Activated CD4-positive, CD25-positive, alpha-beta regulatory T cell treated with anti-CD3 and anti-CD28 coated beads, Interleukin-2, amount 50 U/mL, for 16 hours (primary cell): ENCODE data around the gene ECPAS.
"Not testable (repeated sequence)": the region's sequence is repeated elsewhere in the genome, so short reads cannot be mapped to it uniquely, and the experiment has no call there.

Experiments used
- DNase-seq: peaks from one replicate; pipeline ENCODE4 v3.0.0-alpha.2; 2020; ENCODE audit warnings: low read depth, low spot score

Gene ECPAS

GRCh38 chr9:111413996-111414395, 70.2 kb downstream of the ECPAS start:
- DNase-seq, result no peak

- DNase-seq, result no peak
Observed at GRCh38 chr9:111412280-111412679, 71.9 kb downstream of the ECPAS start.

- DNase-seq, result no peak
Observed at GRCh38 chr9:111411266-111411665, 72.9 kb downstream of the ECPAS start.

- no peak for DNase-seq
Observed at GRCh38 chr9:111407813-111408212, 76.4 kb downstream of the ECPAS start.

GRCh38 chr9:111405701-111406100, 78.5 kb downstream of the ECPAS start:
- DNase-seq, result no peak

- DNase-seq, result not testable (repeated sequence)
Observed at GRCh38 chr9:111401486-111401885, 82.7 kb downstream of the ECPAS start.

- no peak for DNase-seq
Observed at GRCh38 chr9:111400564-111400898, 83.7 kb downstream of the ECPAS start.

- no peak for DNase-seq
Observed at GRCh38 chr9:111399772-111400563, 84.2 kb downstream of the ECPAS start.

- DNase-seq, result no peak
Observed at GRCh38 chr9:111399211-111399739, 84.9 kb downstream of the ECPAS start.

GRCh38 chr9:111393971-111394370, 90.2 kb downstream of the ECPAS start:
- DNase-seq, result no peak

- DNase-seq, result no peak
Observed at GRCh38 chr9:111389406-111389805, 94.8 kb downstream of the ECPAS start.

GRCh38 chr9:111386386-111386785, 97.8 kb downstream of the ECPAS start:
- no peak for DNase-seq

GRCh38 chr9:111381006-111381405, 103.2 kb downstream of the ECPAS start:
- no peak for DNase-seq

GRCh38 chr9:111375817-111376564, 108.2 kb downstream of the ECPAS start:
- DNase-seq, result no peak

GRCh38 chr9:111375062-111375461, 109.1 kb downstream of the ECPAS start:
- DNase-seq, result no peak

GRCh38 chr9:111372297-111372696, 111.9 kb downstream of the ECPAS start:
- DNase-seq, result no peak

GRCh38 chr9:111366978-111367377, 117.2 kb downstream of the ECPAS start:
- no peak for DNase-seq

GRCh38 chr9:111362526-111362925, 121.7 kb downstream of the ECPAS start:
- DNase-seq, result no peak

- DNase-seq, result no peak
Observed at GRCh38 chr9:111360881-111361280, 123.3 kb downstream of the ECPAS start.

- no peak for DNase-seq
Observed at GRCh38 chr9:111356481-111357244, 127.5 kb downstream of the ECPAS start.

GRCh38 chr9:111352545-111352944, 131.6 kb downstream of the ECPAS start:
- no peak for DNase-seq

GRCh38 chr9:111350556-111350955, 133.6 kb downstream of the ECPAS start:
- no peak for DNase-seq
